Kidney (tissue), 14 donors: ENCODE measurements around the gene HNRNPF. TPM values are rescaled to one million over a fixed set of nuclear protein-coding genes. Genes with fewer than 3 reads are reported as not detected.
A peak's percentile ranks its signal among the peaks of the same experiment; 100 is the strongest.

Experiments
- DNase-seq, 5 donors: peaks; one replicate each; pipeline ENCODE4 v3.0.0-alpha.2; 2013 to 2020
- FAIRE-seq: peaks from 2 replicates; lab custom pipeline; 2012; peaks lifted over from hg19 to GRCh38; lab: Jason Lieb, UNC
- H3K27ac ChIP-seq, 2 donors: one replicate each; pipeline ENCODE4 v1.7.0; 2013; ENCODE audit warnings: low read depth in 2 of 2, low read length in 2 of 2, inconsistent platforms in 1 of 2
- H3K27me3 ChIP-seq: one replicate; pipeline ENCODE4 v1.7.1; 2013; ENCODE audit warnings: low read length, inconsistent platforms; ENCODE audit not compliant: control insufficient read depth, insufficient read depth
- H3K36me3 ChIP-seq, 3 donors: one replicate each; pipeline versions ENCODE4 v1.7.0 to v1.7.1; 2013; ENCODE audit warnings: low read length in 3 of 3, control low read depth in 1 of 3, inconsistent platforms in 1 of 3; ENCODE audit not compliant: insufficient read depth in 3 of 3, control insufficient read depth in 2 of 3
- H3K4me1 ChIP-seq, 3 donors: one replicate each; pipeline versions ENCODE4 v1.7.0 to v1.7.1; 2013; ENCODE audit warnings: low read length in 3 of 3, inconsistent platforms in 1 of 3, low read depth in 1 of 3; ENCODE audit not compliant: control insufficient read depth in 2 of 3, insufficient read depth in 2 of 3
- H3K4me3 ChIP-seq, 3 donors: one replicate each; pipeline versions ENCODE4 v1.7.0 to v1.8.1; 2013; ENCODE audit warnings: low read length in 3 of 3, control low read depth in 1 of 3, inconsistent platforms in 1 of 3
- H3K9ac ChIP-seq, 3 donors: one replicate each; pipeline versions ENCODE4 v1.7.0 to v1.7.1; 2013; ENCODE audit warnings: low read length in 3 of 3, control low read depth in 1 of 3, inconsistent platforms in 1 of 3
- H3K9me3 ChIP-seq, 3 donors: one replicate each; pipeline versions ENCODE4 v1.7.0 to v1.7.1; 2013; ENCODE audit warnings: low read length in 3 of 3, control low read depth in 1 of 3, inconsistent platforms in 1 of 3; ENCODE audit not compliant: control insufficient read depth in 2 of 3, insufficient read depth in 1 of 3
- CTCF ChIP-seq: IDR thresholded peaks from 3 replicates; pipeline ENCODE4 v1.5.1; 2012; ENCODE audit warnings: mild to moderate bottlenecking, moderate library complexity, borderline replicate concordance; ENCODE audit not compliant: insufficient read depth; ENCODE audit errors: extremely low read depth
- intact Hi-C: fragments of 100-400 bp; cut with DNase I; formaldehyde crosslinking; loops from one replicate; pipeline ENCODE4 v1.11.1; 2022
- polyA plus RNA-seq: library from polyadenylated mRNA; stranded (reverse); fragments of 350-450 nt; fragmentation: Illumina TruSeq; extraction: RNeasy Lipid Tissue Mini Kit (QIAGEN cat#74804); gene quantifications from one replicate; pipeline ENCODE4 v1.2.3, GENCODE V29; 2014; ENCODE audit warnings: low read depth, low replicate concordance; ENCODE audit not compliant: insufficient read depth
- total RNA-seq: library from RNA; stranded (reverse); fragmentation: NEBNext Ultra II Directional; extraction: Animal tissue kit (Norgen Biotek cat#: 25700); gene quantifications from one replicate; pipeline ENCODE4 v1.2.1, GENCODE V29; 2021
- donor health status: control.
- donor health status: control.
- donor health status: control.
- donor health status: control.
- donor health status: control.
- donor health status: DM: yes; HTN: yes; CAD: no.
- donor health status: Normal renal cell carcinoma (clear cell type).

Gene HNRNPF
- total and polyA plus RNA-seq, 2 donors from 2014 or later: 74.0 to 190 TPM

GRCh38 chr10:43421519-43421918, 12.5 kb upstream of the HNRNPF start:
- intact Hi-C loops: no loop called here
- H3K27ac ChIP-seq: peak overlapping the region in 1 of 2 donors; percentile 93
- H3K4me3 ChIP-seq: no peak overlapping the region
- FAIRE-seq (no peak), DNase-seq (no peak)
- no peaks in the 10 kb centered on the region for H3K27me3 ChIP-seq
- no peaks in the 10 kb centered on the region for H3K36me3 ChIP-seq
- no peak for TF ChIP-seq CTCF
- peaks cover 0 to 3% (median 0%) of the 10 kb centered on the region in 3 donors for H3K4me1 ChIP-seq
- no peak overlapping the region for H3K9ac ChIP-seq
- no peaks in the 10 kb centered on the region for H3K9me3 ChIP-seq

GRCh38 chr10:43421201-43421507, 12.2 kb upstream of the HNRNPF start:
- TF ChIP-seq CTCF: no peak
- intact Hi-C loops: no loop called here
- Histone ChIP-seq H3K36me3 (no peaks in the 10 kb centered on the region), H3K4me3 (peak overlapping the region; percentile 51 to 67 (median 55)), H3K9ac (peak overlapping the region; percentile 52 to 61 (median 56)), H3K27me3 (no peaks in the 10 kb centered on the region), H3K9me3 (no peaks in the 10 kb centered on the region), H3K27ac (peak overlapping the region; percentile 93 to 94), H3K4me1 (peaks cover 0 to 3% (median 0%) of the 10 kb centered on the region in 3 donors)
- FAIRE-seq: no peak
- no peak for DNase-seq

- H3K27me3 ChIP-seq: no peaks in the 10 kb centered on the region
- no peaks in the 10 kb centered on the region for H3K36me3 ChIP-seq
- peak overlapping the region; percentile 52 to 67 (median 55) for H3K4me3 ChIP-seq
- H3K9me3 ChIP-seq: no peaks in the 10 kb centered on the region
- peak overlapping the region; percentile 52 to 61 (median 56) for H3K9ac ChIP-seq
- H3K4me1 ChIP-seq: peaks cover 0 to 3% (median 0%) of the 10 kb centered on the region in 3 donors
- intact Hi-C loops: no loop called here
- no peak for TF ChIP-seq CTCF
- peak; percentile 88 to 96 (median 91) for DNase-seq
- H3K27ac ChIP-seq: peak overlapping the region; percentile 93 to 94
- no peak for FAIRE-seq
Observed at GRCh38 chr10:43420369-43421200, 11.6 kb upstream of the HNRNPF start.
